LNCaP clone FGC (cell line): ENCODE measurements around the gene PITX2.

Experiments
- DNase-seq: peaks from one replicate; pipeline ENCODE4 v3.0.0-alpha.2; 2011; ENCODE audit warnings: low read depth
- H3K4me3 ChIP-seq: 2 replicates; pipeline ENCODE4 v1.5.1; 2011; ENCODE audit warnings: mild to moderate bottlenecking, low read depth, low read length, control low read depth
- CTCF ChIP-seq: IDR thresholded peaks from 2 replicates; pipeline ENCODE4 v1.5.1; 2012; ENCODE audit warnings: mild to moderate bottlenecking; ENCODE audit not compliant: control insufficient read depth, insufficient read depth; ENCODE audit errors: extremely low read depth

PITX2 gene

DNA sequence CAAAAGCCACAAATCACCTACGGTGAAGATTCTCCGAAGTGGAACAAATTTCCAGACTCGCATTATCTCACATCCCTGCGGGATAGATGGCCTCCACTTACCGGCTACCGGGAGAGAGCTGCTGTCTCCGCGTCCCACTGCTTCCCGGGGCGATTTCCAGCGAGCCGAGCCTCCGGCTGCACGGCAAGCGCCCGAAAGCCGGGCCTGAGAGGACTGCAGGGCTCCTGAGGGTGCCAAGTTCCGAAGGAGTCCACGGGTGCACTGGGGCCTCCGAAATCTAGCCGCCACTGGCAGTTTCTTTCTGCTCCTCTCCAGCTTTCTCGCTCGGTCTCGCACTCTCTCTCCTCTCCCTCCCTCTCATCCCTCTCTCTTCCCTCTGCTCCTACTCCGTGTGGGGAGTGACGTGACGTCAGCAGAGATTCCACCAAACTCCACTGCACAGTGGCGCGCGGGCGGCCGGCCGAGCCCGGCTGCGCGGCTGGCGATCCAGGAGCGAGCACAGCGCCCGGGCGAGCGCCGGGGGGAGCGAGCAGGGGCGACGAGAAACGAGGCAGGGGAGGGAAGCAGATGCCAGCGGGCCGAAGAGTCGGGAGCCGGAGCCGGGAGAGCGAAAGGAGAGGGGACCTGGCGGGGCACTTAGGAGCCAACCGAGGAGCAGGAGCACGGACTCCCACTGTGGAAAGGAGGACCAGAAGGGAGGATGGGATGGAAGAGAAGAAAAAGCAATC, 14.0 kb upstream of the PITX2 start:
- TF ChIP-seq CTCF, result no peak
- DNase-seq, result no peak
- no peak overlapping the region for H3K4me3 ChIP-seq

DNA sequence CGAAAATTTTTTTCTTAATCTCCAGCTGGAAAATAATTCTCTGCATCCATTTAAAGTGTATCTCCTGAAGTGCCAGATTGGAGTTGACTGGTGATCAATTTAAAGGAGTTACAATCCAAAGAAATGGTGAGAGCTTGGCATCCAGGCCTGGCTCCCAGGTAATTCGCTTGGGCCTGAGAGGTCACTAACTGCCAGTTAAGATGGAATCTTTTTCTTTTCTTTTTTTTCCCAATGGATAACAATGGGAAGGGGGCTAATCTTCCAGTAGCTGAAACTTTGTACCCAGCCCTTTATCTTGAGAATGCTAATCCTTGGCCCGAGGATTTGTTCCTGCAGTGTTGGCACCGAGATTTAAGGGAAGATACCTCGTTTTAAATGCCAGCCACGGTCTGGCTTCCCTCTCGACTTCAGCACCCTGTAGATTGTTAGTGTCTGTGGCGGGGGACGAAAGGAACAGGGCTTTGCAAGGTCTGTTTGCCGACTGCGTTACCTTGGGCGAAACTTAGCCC, 13.3 kb upstream of the PITX2 start:
- no peak overlapping the region for H3K4me3 ChIP-seq
- TF ChIP-seq CTCF, result no peak
- DNase-seq, result no peak

DNA sequence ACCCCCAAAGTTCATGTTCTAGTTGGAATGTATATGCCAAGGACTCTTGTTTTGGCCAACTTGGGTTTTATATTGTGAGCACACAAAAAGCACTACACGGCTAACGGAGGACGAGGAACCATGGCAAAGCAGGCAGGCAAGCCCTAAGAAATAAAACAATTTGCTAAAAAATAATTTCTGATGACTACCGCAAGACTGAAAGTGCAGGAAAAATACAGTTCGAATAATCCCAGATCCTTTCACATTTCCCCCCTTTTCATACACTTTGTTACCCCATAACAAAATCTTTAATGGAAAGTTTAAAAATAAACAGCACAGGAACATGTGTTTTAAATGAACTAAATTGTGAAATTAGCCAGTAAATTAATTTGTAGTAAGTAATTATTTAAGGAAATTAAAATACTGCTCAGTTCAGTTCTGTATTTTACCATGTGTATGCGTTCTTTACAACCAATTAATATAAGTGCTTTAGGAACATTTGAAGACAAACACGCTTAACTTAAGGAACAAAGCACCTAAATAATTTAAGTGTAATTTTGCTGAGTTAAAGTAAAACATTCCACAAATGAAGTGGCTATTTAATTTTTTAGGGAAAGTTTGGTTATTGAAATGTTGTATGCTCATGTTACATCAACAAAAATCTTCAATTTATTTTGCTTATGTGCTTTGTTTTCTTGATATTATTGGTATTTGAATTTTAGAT, 12.4 kb upstream of the PITX2 start:
- TF ChIP-seq CTCF, result no peak
- no peak for DNase-seq
- no peak overlapping the region for H3K4me3 ChIP-seq

- no peak for TF ChIP-seq CTCF
- DNase-seq, result no peak
- H3K4me3 ChIP-seq, result no peak overlapping the region
Observed at GRCh38 chr4:110634350-110635162, 11.7 kb upstream of the PITX2 start.

DNA sequence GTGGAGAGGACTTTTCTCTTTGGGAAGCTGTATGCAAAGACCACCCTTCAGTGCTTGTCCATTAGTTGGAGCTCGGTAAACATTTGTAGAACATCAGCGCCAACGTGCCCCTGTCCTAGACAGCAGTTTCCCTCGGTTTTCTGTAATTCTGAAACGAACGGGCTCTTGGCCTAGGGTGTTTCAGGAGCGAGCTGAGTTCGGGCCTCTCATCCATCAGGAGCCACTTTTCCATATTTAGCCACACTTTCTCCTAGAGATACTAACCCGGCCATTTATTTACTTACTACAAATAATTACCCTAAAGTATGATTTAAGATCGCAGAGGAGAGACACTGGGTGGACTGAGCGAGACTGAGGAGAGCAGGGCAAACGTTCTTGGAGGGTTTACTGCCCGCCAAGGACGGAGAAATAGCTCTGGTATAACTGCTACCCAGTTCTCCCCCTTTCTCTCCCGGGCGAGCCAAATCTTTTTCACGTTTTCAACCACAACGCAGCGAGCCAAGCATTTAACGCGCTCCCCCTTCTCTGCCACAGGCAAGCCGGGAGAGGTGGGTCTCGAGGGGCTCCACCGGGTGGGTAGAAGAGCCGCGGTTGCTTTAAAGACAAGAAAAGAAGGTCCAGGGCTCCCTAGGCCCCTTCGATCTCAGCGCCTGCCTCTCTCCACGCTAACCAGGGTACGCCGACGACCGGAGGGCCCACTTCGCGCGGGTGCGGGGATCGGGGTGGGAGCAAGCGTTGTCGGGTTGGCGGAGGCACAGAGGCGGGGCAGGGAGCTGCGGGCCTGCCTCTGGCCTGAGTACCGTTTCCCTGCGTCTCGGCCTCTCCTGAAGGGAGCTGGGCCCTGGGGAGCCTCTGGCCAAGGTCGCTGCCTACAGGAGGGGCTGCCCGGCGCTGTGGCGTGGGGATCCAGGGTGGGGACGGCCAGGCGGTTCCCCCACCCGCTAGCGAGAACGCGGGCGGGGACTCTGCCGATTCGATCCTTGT, 10.8 kb upstream of the PITX2 start:
- no peak for TF ChIP-seq CTCF
- H3K4me3 ChIP-seq, result no peak overlapping the region
- DNase-seq, result no peak

- no peak for TF ChIP-seq CTCF
- no peak for DNase-seq
- H3K4me3 ChIP-seq, result no peak overlapping the region
Observed at GRCh38 chr4:110632506-110633357, 9.9 kb upstream of the PITX2 start.
